ENCODE data around the gene KCTD16. TPM values are rescaled to one million over a fixed set of nuclear protein-coding genes. Genes with fewer than 3 reads are reported as not detected.

Gene KCTD16
- total and polyA plus RNA-seq, 4 donors: 0.13 to 3.3 (median 2.7) TPM; not detected in 1

DNA sequence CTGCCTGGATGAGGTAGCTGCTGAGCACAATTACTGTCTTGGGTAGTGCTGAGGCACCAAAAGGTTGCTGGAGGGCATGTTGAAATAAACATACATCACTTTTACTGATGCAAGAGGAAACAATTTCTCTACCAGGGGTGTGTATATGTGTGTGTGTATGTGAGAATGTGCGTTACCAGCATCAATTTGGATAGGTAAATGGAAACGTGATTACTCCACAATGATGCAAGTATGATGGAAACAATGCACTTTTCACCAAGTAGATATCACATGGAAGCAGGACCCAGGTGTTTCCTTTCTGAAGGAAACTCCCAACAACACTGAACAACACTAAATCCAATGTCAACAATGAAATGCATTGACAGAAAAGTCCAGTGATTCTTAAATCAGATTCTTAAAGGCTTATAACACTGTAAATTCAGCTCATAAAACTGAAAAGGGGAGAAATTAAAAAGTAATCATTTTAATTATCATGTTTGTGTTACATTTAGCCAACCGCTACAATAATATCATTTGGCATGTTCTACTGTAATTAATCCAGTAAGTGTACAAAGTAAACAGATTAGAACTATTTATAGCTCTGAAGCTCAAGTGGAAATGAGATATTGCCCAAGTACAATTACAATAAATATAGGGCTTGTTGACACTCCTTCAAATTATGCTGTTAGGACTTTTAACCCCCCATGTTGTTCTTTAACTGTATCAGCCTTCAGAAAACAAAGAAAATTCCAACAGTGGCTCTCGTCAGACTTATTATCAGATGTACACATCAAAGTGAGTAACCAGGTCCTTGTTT is 25.5 kb upstream of the KCTD16 start:
- no peak for ATAC-seq (ENCODE audit: low FRiP score)
- Histone ChIP-seq H3K27me3 (ENCODE audit: control insufficient read depth in 1 of 2, insufficient read depth in 2 of 2, low read length in 1 of 2) (no peaks in the 10 kb centered on the region), H3K4me1 (ENCODE audit: control insufficient read depth in 1 of 2, insufficient read depth in 2 of 2, low read length in 2 of 2) (no peaks in the 10 kb centered on the region), H3K4me3 (ENCODE audit: low read length in 2 of 2) (no peak overlapping the region), H3K36me3 (ENCODE audit: control insufficient read depth in 1 of 2, insufficient read depth in 2 of 2, low read length in 1 of 2) (no peaks in the 10 kb centered on the region), H3K9me3 (ENCODE audit: control insufficient read depth, low read length) (no peaks in the 10 kb centered on the region), H3K27ac (ENCODE audit: low read depth in 1 of 2, low read length in 2 of 2) (no peak overlapping the region)
- 72 to 75% methylated on average over 4 of the region's 4 CpGs for WGBS, 2 donors
- no peak for DNase-seq
- intact Hi-C loops (cut with DNase I): loop anchor here in 1 of 2 donors (10.0 kb wide), 1 partner anchor 1220 kb away; no protein-coding TSS in a partner anchor

DNA sequence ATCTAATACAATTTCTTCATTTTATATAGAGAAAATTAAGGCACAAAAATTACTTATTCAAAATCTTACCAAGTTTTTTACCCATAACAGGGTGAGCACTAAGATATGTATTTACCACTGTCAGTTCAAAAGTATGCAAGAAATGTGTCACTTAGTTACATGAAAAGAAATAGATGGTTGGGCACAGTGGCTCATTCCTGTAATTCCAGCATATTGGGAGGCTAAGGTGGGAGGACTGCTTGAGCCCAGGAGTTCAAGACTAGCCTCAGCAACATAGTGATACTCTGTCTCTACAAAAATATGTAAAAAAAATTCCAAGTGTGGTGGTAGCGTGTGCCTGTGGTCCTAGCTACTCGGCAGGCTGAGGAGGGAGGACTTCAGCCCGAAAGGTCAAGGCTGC is 19.6 kb upstream of the KCTD16 start:
- no peak overlapping the region for H3K27ac ChIP-seq (ENCODE audit: low read depth in 1 of 2, low read length in 2 of 2)
- intact Hi-C loops (cut with DNase I): no loop called here
- no peaks in the 10 kb centered on the region for H3K9me3 ChIP-seq (ENCODE audit: control insufficient read depth, low read length)
- ATAC-seq (ENCODE audit: low FRiP score): no peak
- no peaks in the 10 kb centered on the region for H3K36me3 ChIP-seq (ENCODE audit: control insufficient read depth in 1 of 2, insufficient read depth in 2 of 2, low read length in 1 of 2)
- no peak overlapping the region for H3K4me3 ChIP-seq (ENCODE audit: low read length in 2 of 2)
- no peaks in the 10 kb centered on the region for H3K27me3 ChIP-seq (ENCODE audit: control insufficient read depth in 1 of 2, insufficient read depth in 2 of 2, low read length in 1 of 2)
- no peak for DNase-seq
- 89 to 90% methylated on average over 3 of the region's 3 CpGs for WGBS, 2 donors
- H3K4me1 ChIP-seq (ENCODE audit: control insufficient read depth in 1 of 2, insufficient read depth in 2 of 2, low read length in 2 of 2): no peaks in the 10 kb centered on the region

DNA sequence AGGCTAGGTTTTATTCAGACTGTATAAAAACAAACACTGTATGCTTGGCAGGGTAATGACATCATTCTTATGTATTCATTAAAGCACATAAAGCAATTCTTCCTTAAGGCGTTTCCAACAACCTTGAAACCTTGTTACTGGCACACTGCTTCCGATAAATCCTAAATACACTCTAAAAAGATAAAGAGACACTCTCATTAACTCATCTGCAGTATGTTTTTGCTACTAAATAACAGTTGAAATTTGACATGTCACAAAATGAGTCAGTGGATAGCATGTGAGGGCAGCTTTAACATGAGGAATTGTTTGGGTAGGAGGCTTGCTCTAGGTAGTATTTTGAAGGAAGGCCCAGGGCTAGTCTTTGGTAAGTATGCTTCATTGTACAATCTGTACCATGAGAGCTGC is 13.9 kb upstream of the KCTD16 start:
- Histone ChIP-seq H3K27ac (ENCODE audit: low read depth in 1 of 2, low read length in 2 of 2) (no peak overlapping the region), H3K9me3 (ENCODE audit: control insufficient read depth, low read length) (no peaks in the 10 kb centered on the region), H3K36me3 (ENCODE audit: control insufficient read depth in 1 of 2, insufficient read depth in 2 of 2, low read length in 1 of 2) (peaks cover 0 to 2% of the 10 kb centered on the region in 2 donors), H3K4me1 (ENCODE audit: control insufficient read depth in 1 of 2, insufficient read depth in 2 of 2, low read length in 2 of 2) (no peaks in the 10 kb centered on the region), H3K4me3 (ENCODE audit: low read length in 2 of 2) (no peak overlapping the region), H3K27me3 (ENCODE audit: control insufficient read depth in 1 of 2, insufficient read depth in 2 of 2, low read length in 1 of 2) (no peaks in the 10 kb centered on the region)
- no peak for DNase-seq
- WGBS, 2 donors: 60 to 63% methylated on average over 2 of the region's 2 CpGs
- ATAC-seq (ENCODE audit: low FRiP score): no peak
- intact Hi-C loops (cut with DNase I): no loop called here

DNA sequence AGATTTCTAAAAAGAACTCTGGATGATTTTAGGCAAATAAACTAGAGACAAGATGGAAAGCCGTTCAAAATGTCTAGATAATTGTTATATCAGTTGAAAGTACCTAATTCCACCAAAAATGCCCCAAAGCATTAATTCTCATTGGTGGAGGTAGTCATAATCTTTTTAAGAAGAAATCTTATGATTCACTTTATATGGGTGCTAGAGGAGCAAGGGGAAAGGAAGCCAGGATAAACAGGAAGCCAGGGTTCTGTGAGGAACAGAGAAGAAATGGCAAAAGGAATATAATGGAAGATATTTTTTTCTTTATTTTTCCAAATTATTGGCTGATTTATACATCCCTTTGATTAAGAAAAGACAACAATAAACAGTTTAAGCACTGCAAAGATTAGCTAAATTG is 8.0 kb upstream of the KCTD16 start:
- no peak for DNase-seq
- no peaks in the 10 kb centered on the region for H3K9me3 ChIP-seq (ENCODE audit: control insufficient read depth, low read length)
- H3K36me3 ChIP-seq (ENCODE audit: control insufficient read depth in 1 of 2, insufficient read depth in 2 of 2, low read length in 1 of 2): peaks cover 2 to 3% of the 10 kb centered on the region in 2 donors
- 89 to 92% methylated on average over 1 of the region's 1 CpG for WGBS, 2 donors
- no peak overlapping the region for H3K4me3 ChIP-seq (ENCODE audit: low read length in 2 of 2)
- H3K4me1 ChIP-seq (ENCODE audit: control insufficient read depth in 1 of 2, insufficient read depth in 2 of 2, low read length in 2 of 2): no peaks in the 10 kb centered on the region
- H3K27me3 ChIP-seq (ENCODE audit: control insufficient read depth in 1 of 2, insufficient read depth in 2 of 2, low read length in 1 of 2): no peaks in the 10 kb centered on the region
- no peak for ATAC-seq (ENCODE audit: low FRiP score)
- intact Hi-C loops (cut with DNase I): no loop called here
- H3K27ac ChIP-seq (ENCODE audit: low read depth in 1 of 2, low read length in 2 of 2): no peak overlapping the region

DNA sequence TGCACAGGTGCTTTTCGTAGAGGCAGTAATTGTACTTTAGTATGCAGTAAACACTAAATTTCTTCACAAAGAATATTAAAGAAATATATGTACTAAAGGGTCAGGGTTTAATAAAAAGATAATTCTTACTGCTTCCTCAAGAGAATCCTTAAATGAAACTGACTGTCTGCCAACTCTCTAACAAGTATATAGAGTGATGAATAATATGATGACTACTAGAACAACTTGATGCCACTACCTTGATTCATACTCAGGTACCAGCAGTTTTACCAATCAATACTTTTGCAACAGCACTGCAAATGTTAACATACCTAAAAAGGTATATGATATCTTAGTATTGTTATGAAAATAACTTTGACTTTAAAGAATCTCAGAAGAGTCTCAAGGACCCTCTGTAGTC is 4.0 kb upstream of the KCTD16 start:
- H3K9me3 ChIP-seq (ENCODE audit: control insufficient read depth, low read length): no peaks in the 10 kb centered on the region
- H3K27ac ChIP-seq (ENCODE audit: low read depth in 1 of 2, low read length in 2 of 2): no peak overlapping the region
- WGBS, 2 donors: 65 to 66% methylated on average over 1 of the region's 1 CpG
- DNase-seq (no peak), ATAC-seq (ENCODE audit: low FRiP score) (no peak)
- no peak overlapping the region for H3K4me3 ChIP-seq (ENCODE audit: low read length in 2 of 2)
- peaks cover 1 to 2% of the 10 kb centered on the region in 2 donors for H3K36me3 ChIP-seq (ENCODE audit: control insufficient read depth in 1 of 2, insufficient read depth in 2 of 2, low read length in 1 of 2)
- peaks cover 0 to 5% of the 10 kb centered on the region in 2 donors for H3K4me1 ChIP-seq (ENCODE audit: control insufficient read depth in 1 of 2, insufficient read depth in 2 of 2, low read length in 2 of 2)
- intact Hi-C loops (cut with DNase I): no loop called here
- H3K27me3 ChIP-seq (ENCODE audit: control insufficient read depth in 1 of 2, insufficient read depth in 2 of 2, low read length in 1 of 2): no peaks in the 10 kb centered on the region

DNA sequence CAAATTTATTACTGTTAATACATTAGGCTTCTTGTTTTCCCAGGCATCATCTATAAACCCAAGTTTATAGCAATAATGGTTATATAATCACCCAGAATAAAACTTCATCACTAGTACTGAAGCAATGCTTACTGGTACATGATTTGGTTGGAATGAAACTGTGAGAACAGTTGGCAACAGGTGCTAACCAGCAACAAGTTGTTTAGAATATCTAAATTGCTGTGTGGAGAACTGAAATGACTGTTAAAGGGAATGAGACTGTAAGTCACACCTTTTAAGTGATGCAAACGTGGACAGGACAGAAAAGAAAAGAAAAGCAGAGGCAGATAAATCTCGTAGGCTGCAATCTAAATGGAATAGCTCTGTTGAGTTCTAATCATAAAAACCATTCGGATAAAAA is 2.7 kb upstream of the KCTD16 start:
- no peaks in the 10 kb centered on the region for H3K27me3 ChIP-seq (ENCODE audit: control insufficient read depth in 1 of 2, insufficient read depth in 2 of 2, low read length in 1 of 2)
- 48 to 56% methylated on average over 3 of the region's 3 CpGs for WGBS, 2 donors
- no peaks in the 10 kb centered on the region for H3K9me3 ChIP-seq (ENCODE audit: control insufficient read depth, low read length)
- peaks cover 1 to 2% of the 10 kb centered on the region in 2 donors for H3K36me3 ChIP-seq (ENCODE audit: control insufficient read depth in 1 of 2, insufficient read depth in 2 of 2, low read length in 1 of 2)
- DNase-seq (no peak), ATAC-seq (ENCODE audit: low FRiP score) (no peak)
- H3K27ac ChIP-seq (ENCODE audit: low read depth in 1 of 2, low read length in 2 of 2): no peak overlapping the region
- peaks cover 0 to 5% of the 10 kb centered on the region in 2 donors for H3K4me1 ChIP-seq (ENCODE audit: control insufficient read depth in 1 of 2, insufficient read depth in 2 of 2, low read length in 2 of 2)
- intact Hi-C loops (cut with DNase I): no loop called here
- no peak overlapping the region for H3K4me3 ChIP-seq (ENCODE audit: low read length in 2 of 2)

DNA sequence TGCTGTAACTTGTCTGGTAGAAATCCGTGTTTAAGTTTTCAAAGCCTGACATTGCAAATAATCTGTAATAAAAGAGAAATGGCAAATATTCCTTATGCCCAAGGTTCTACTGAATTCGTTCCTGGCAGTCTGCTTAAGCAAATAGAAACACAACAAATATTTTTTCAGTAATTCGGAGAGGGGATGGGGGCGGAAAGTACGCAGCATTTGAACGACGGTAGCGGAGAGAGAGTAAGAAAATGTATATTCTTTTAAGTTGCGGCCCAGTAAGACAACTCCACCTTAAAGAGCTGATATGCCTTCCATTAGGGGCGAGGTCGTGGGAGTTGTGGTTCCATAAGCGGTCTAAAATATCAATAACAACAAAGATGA is 783 bp upstream of the KCTD16 start:
- WGBS, 2 donors: 0 to 1% methylated on average over 12 of the region's 12 CpGs
- DNase-seq (no peak), ATAC-seq (ENCODE audit: low FRiP score) (no peak)
- Histone ChIP-seq H3K27ac (ENCODE audit: low read depth in 1 of 2, low read length in 2 of 2) (peak overlapping the region in 1 of 2 donors; percentile 35), H3K4me3 (ENCODE audit: low read length in 2 of 2) (peak overlapping the region; percentile 65 to 90), H3K9me3 (ENCODE audit: control insufficient read depth, low read length) (no peaks in the 10 kb centered on the region), H3K27me3 (ENCODE audit: control insufficient read depth in 1 of 2, insufficient read depth in 2 of 2, low read length in 1 of 2) (no peaks in the 10 kb centered on the region), H3K36me3 (ENCODE audit: control insufficient read depth in 1 of 2, insufficient read depth in 2 of 2, low read length in 1 of 2) (no peaks in the 10 kb centered on the region), H3K4me1 (ENCODE audit: control insufficient read depth in 1 of 2, insufficient read depth in 2 of 2, low read length in 2 of 2) (peaks cover 0 to 5% of the 10 kb centered on the region in 2 donors)
- intact Hi-C loops (cut with DNase I): no loop called here

DNA sequence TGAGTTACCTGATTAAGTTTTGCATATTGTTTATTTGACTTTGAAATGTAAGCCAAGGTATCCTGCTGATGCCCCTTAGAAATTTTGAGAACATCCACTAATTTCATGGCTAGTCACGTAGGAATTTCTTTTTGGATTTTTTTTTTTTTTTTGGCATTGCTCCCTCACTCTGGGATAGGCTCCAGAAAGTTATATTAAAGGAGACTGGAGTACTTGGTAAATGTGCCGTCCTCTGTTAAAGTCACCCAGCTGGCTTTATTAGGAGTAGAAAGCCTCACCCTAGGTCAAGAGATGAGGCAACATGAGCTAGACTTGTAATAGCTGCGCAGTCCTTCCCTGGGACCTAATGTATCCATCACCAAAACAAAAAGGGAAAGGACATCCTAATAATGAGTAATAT is 3.1 kb downstream of the KCTD16 start:
- peaks cover 0 to 5% of the 10 kb centered on the region in 2 donors for H3K4me1 ChIP-seq (ENCODE audit: control insufficient read depth in 1 of 2, insufficient read depth in 2 of 2, low read length in 2 of 2)
- DNase-seq: no peak

DNA sequence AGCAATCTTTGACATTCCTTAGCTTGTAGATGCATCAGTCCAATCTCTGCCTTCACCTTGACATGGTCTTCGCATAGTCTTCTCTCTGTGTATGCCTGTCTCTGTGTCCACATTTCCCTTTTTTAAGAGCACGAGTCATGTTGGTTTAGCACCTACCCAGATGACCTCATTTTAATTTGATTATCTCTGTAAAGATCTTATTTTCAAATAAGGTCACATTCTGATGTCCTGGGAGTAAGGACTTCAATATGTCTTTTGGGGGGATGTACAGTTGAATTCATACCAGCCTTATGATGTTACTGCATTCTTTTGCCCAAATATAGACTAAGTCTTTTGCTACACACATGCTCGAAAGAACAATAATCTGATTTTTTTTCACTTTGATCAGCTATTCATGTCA is 6.9 kb downstream of the KCTD16 start:
- H3K4me3 ChIP-seq (ENCODE audit: low read length in 2 of 2): no peak overlapping the region
- no peaks in the 10 kb centered on the region for H3K27me3 ChIP-seq (ENCODE audit: control insufficient read depth in 1 of 2, insufficient read depth in 2 of 2, low read length in 1 of 2)
- H3K9me3 ChIP-seq (ENCODE audit: control insufficient read depth, low read length): no peaks in the 10 kb centered on the region
- 70 to 73% methylated on average over 3 of the region's 3 CpGs for WGBS, 2 donors
- no peaks in the 10 kb centered on the region for H3K4me1 ChIP-seq (ENCODE audit: control insufficient read depth in 1 of 2, insufficient read depth in 2 of 2, low read length in 2 of 2)
- no peaks in the 10 kb centered on the region for H3K36me3 ChIP-seq (ENCODE audit: control insufficient read depth in 1 of 2, insufficient read depth in 2 of 2, low read length in 1 of 2)
- no peak overlapping the region for H3K27ac ChIP-seq (ENCODE audit: low read depth in 1 of 2, low read length in 2 of 2)
- no peak for DNase-seq
- ATAC-seq (ENCODE audit: low FRiP score): no peak
- intact Hi-C loops (cut with DNase I): no loop called here

More for the DNA sequence above, 3.1 kb downstream of the KCTD16 start:
- Histone ChIP-seq H3K27ac (ENCODE audit: low read depth in 1 of 2, low read length in 2 of 2) (no peak overlapping the region), H3K36me3 (ENCODE audit: control insufficient read depth in 1 of 2, insufficient read depth in 2 of 2, low read length in 1 of 2) (no peaks in the 10 kb centered on the region), H3K4me3 (ENCODE audit: low read length in 2 of 2) (no peak overlapping the region), H3K27me3 (ENCODE audit: control insufficient read depth in 1 of 2, insufficient read depth in 2 of 2, low read length in 1 of 2) (no peaks in the 10 kb centered on the region), H3K9me3 (ENCODE audit: control insufficient read depth, low read length) (no peaks in the 10 kb centered on the region)
- intact Hi-C loops (cut with DNase I): no loop called here
- no peak for ATAC-seq (ENCODE audit: low FRiP score)
- WGBS, 2 donors: 27 to 34% methylated on average over 3 of the region's 3 CpGs
